Spleen (tissue), 11 donors: ENCODE measurements around the gene GDF15. TPM values are rescaled to one million over a fixed set of nuclear protein-coding genes. Genes with fewer than 3 reads are reported as not detected.

Experiments
- DNase-seq: peaks from one replicate; pipeline ENCODE4 v3.0.0-alpha.2; 2020
- H3K27ac ChIP-seq, 8 donors: fragments of 200-600 bp; sonication (generic) in 7 of 8; 1 replicate in 4 of 8; 2 replicates in 4 of 8; pipeline versions ENCODE4 v1.5.0 to v1.8.0; 2016 to 2021; ENCODE audit warnings: inconsistent platforms in 4 of 8, mild to moderate bottlenecking in 4 of 8, moderate library complexity in 1 of 8
- H3K27me3 ChIP-seq, 7 donors: fragments of 200-600 bp; sonication (generic) in 6 of 7; replicated peaks in 1 of 7; 1 replicate in 4 of 7; 2 replicates in 3 of 7; pipeline versions ENCODE4 v1.5.0 to v1.8.0; 2016 to 2021; ENCODE audit warnings: inconsistent platforms in 3 of 7, mild to moderate bottlenecking in 1 of 7
- H3K36me3 ChIP-seq, 6 donors: fragments of 200-600 bp; sonication (generic) in 5 of 6; 1 replicate in 4 of 6; 2 replicates in 2 of 6; pipeline versions ENCODE4 v1.5.0 to v1.8.0; 2016 to 2021; ENCODE audit warnings: inconsistent platforms in 2 of 6
- H3K4me1 ChIP-seq, 6 donors: fragments of 200-600 bp; sonication (generic) in 5 of 6; 1 replicate in 3 of 6; 2 replicates in 3 of 6; pipeline versions ENCODE4 v1.5.0 to v1.8.0; 2016 to 2021; ENCODE audit warnings: inconsistent platforms in 3 of 6
- H3K4me3 ChIP-seq, 8 donors: fragments of 200-600 bp; sonication (generic) in 7 of 8; 1 replicate in 4 of 8; 2 replicates in 4 of 8; pipeline versions ENCODE4 v1.5.0 to v1.8.0; 2016 to 2021; ENCODE audit warnings: inconsistent platforms in 4 of 8, mild to moderate bottlenecking in 4 of 8, moderate library complexity in 2 of 8
- H3K9me3 ChIP-seq, 8 donors: fragments of 200-600 bp; sonication (generic) in 7 of 8; 1 replicate in 4 of 8; 2 replicates in 4 of 8; pipeline versions ENCODE4 v1.5.0 to v1.8.0; 2016 to 2021; ENCODE audit warnings: inconsistent platforms in 4 of 8
- POLR2A ChIP-seq, 3 donors: fragments of 450-650 bp; IDR thresholded peaks; one replicate each; pipeline ENCODE4 v1.5.1; 2017; ENCODE audit warnings: antibody characterized with exemption in 3 of 3, mild to moderate bottlenecking in 1 of 3
- POLR2AphosphoS5 ChIP-seq, 3 donors: sonication (generic); formaldehyde crosslinking; IDR thresholded peaks; one replicate each; pipeline ENCODE4 v1.5.1; 2017; ENCODE audit warnings: antibody characterized with exemption in 3 of 3
- WGBS, 5 donors: extraction: QIAGEN DNeasy Blood & Tissue Kit in 3 of 5; methylation state at CpG; one replicate each; pipeline versions ENCODE4 v1.1.5 to v1.1.7; 2013 to 2018; 5-methylcytosine and 5-hydroxymethylcytosine counted together
- intact Hi-C: fragments of 100-400 bp; cut with DNase I; formaldehyde crosslinking; loops from one replicate; pipeline ENCODE4 v1.15.0; 2023; ENCODE audit warnings: low total_unique reads
- polyA plus RNA-seq, 3 donors: library from polyadenylated mRNA; stranded (reverse); fragments of 200-250 nt; gene quantifications; one replicate each; pipeline ENCODE4 v1.2.1, GENCODE V29; 2013
- total RNA-seq, 7 donors: library from RNA; depleted of rRNA in 3 of 7; stranded (reverse); fragments of >200 nt in 3 of 7; fragmentation: NEBNext Ultra II Directional in 4 of 7; extraction: Animal tissue kit (Norgen Biotek cat#: 25700) in 4 of 7; gene quantifications; one replicate each; pipeline versions ENCODE4 v1.1.0 to v1.2.1, GENCODE V29; 2016 to 2021
- TF ChIP-seq, protein P1 (sequence below), 11 experiments: fragments of 200-600 bp in 7 of 11; fragments of 450-650 bp in 4 of 11; sonication (generic) in 4 of 11; IDR thresholded peaks in 8 of 11; conservative IDR thresholded peaks in 3 of 11; 1 replicate in 7 of 11; 2 replicates in 4 of 11; pipeline versions ENCODE4 v1.4.0 to v1.8.0; 2016 to 2021; ENCODE audit warnings: antibody characterized with exemption in 11 of 11, inconsistent platforms in 4 of 11, mild to moderate bottlenecking in 1 of 11
- donor health status: healthy with polysubstance abuse.
- donor health status: DM: no; HTN: no; CAD: no; lungs with moderate emphysema.
- donor health status: DM: no; HTN: no; CAD: no.
- donor health status: Bipolar disorder and iron deficiency.
- donor health status: healthy.
- donor health status: DM: no; HTN: no; CAD: no.
- donor health status: DM: yes; HTN: yes; CAD: no.

GDF15 gene
- total and polyA plus RNA-seq, 10 donors = 0.77 to 34.3 (median 4.3) TPM

DNA sequence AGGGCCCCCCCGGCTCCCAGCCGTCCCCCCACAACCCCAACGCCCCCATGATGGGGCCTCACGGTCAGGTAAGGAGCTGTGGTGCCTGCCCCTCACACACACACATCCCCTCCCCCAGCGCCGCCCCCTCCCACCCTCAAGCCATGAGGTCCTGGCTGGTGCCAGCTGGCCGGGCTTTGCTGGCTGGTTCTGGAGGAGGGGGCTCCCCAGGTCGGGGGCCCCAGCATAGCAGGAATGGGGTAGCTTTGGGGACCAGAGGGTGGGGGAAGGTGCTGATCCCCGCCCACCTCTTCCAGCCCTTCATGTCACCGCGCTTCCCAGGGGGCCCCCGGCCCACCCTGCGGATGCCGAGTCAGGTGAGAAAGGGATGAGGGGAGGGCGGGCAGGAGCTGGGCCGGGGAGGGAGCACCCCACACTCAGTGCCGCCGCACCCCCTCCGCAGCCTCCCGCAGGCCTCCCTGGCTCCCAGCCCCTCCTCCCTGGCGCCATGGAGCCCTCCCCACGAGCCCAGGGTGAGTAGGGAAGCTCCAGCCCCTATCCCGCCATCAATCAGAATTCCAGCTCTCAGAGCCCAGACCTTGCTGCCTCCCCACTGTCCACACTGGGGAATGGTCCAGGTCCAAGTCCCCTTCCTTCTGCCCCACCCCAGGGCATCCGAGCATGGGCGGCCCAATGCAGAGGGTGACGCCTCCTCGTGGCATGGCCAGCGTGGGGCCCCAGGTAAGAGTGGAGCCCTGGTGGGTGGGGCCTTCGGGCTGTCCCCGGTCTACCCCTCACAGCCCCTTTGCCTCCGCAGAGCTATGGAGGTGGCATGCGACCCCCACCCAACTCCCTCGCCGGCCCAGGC is 45.6 kb downstream of the GDF15 start:
- Histone ChIP-seq H3K27ac (peak overlapping the region in 1 of 8 donors; percentile 90), H3K4me1 (peaks cover 29 to 99% (median 74%) of the 10 kb centered on the region in 6 donors), H3K27me3 (peaks cover 0 to 25% (median 0%) of the 10 kb centered on the region in 7 donors), H3K9me3 (no peaks in the 10 kb centered on the region), H3K36me3 (peaks cover 0 to 43% (median 2%) of the 10 kb centered on the region in 6 donors), H3K4me3 (no peak overlapping the region)
- WGBS, 5 donors = 85 to 91% (median 90%) methylated on average over 24 to 34 of the region's 34 CpGs
- peak in 1 of 3 donors; percentile 42 for TF ChIP-seq POLR2AphosphoS5 (IDR thresholded peaks at IDR 0.05)
- TF ChIP-seq, protein P1, sequence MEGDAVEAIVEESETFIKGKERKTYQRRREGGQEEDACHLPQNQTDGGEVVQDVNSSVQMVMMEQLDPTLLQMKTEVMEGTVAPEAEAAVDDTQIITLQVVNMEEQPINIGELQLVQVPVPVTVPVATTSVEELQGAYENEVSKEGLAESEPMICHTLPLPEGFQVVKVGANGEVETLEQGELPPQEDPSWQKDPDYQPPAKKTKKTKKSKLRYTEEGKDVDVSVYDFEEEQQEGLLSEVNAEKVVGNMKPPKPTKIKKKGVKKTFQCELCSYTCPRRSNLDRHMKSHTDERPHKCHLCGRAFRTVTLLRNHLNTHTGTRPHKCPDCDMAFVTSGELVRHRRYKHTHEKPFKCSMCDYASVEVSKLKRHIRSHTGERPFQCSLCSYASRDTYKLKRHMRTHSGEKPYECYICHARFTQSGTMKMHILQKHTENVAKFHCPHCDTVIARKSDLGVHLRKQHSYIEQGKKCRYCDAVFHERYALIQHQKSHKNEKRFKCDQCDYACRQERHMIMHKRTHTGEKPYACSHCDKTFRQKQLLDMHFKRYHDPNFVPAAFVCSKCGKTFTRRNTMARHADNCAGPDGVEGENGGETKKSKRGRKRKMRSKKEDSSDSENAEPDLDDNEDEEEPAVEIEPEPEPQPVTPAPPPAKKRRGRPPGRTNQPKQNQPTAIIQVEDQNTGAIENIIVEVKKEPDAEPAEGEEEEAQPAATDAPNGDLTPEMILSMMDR (IDR thresholded peaks at IDR 0.05 in 8 of 11, conservative IDR thresholded peaks at IDR 0.05 in 3 of 11) = no peak
- DNase-seq = peak; percentile 81
- intact Hi-C loops = no loop called here

GRCh38 chr19:18432275-18433014 is 46.5 kb downstream of the GDF15 start:
- peaks cover 32 to 99% (median 76%) of the 10 kb centered on the region in 6 donors for H3K4me1 ChIP-seq
- peaks cover 0 to 38% (median 2%) of the 10 kb centered on the region in 6 donors for H3K36me3 ChIP-seq
- no peaks in the 10 kb centered on the region for H3K9me3 ChIP-seq
- no peak for TF ChIP-seq POLR2AphosphoS5 (IDR thresholded peaks at IDR 0.05)
- TF ChIP-seq, protein P1 (IDR thresholded peaks at IDR 0.05 in 8 of 11, conservative IDR thresholded peaks at IDR 0.05 in 3 of 11) = no peak
- 65 to 89% (median 78%) methylated on average over 4 to 13 of the region's 13 CpGs for WGBS, 5 donors
- intact Hi-C loops = no loop called here
- peak overlapping the region; percentile 45 to 73 (median 56) for H3K4me3 ChIP-seq
- H3K27me3 ChIP-seq = peaks cover 0 to 34% (median 0%) of the 10 kb centered on the region in 7 donors
- DNase-seq = no peak
- H3K27ac ChIP-seq = peak overlapping the region; percentile 69 to 84 (median 78)

DNA sequence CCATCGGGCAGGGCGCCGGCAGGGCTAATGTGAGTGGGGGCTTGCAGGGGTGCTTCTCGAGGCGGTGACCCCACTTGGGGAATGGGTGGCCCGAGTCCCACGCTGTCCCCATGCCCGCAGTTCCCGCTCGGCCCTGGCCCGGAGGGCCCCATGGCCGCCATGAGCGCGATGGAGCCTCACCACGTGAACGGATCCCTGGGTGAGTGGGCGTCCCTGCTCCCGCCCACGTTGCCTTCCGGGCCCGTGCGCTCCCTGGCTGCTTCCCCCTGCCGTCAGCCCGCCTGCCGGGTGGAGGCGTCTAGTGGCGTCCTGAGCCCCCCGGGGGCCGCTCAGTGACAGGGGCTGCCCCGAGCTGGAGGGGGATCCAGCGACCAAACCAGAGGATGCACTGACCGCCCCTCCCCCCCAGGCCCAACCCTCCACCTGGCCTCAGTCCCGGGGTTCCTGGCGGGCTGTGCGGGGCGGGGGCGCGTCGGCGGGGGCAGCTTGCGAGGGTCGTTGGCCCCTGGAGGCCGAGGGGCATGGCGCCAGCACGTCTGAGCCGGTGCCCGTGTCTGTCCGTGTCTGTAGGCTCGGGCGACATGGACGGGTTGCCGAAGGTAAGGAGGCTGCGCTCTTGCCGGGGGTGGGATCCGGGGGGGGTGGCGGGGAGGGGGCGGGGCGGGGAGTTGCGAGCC is 47.2 kb downstream of the GDF15 start:
- peak; percentile 92 for DNase-seq
- Histone ChIP-seq H3K4me1 (peaks cover 34 to 99% (median 80%) of the 10 kb centered on the region in 6 donors), H3K4me3 (peak overlapping the region; percentile 45 to 73 (median 56)), H3K27ac (peak overlapping the region; percentile 69 to 84 (median 78)), H3K9me3 (no peaks in the 10 kb centered on the region), H3K36me3 (peaks cover 0 to 31% (median 2%) of the 10 kb centered on the region in 6 donors), H3K27me3 (peaks cover 0 to 41% (median 0%) of the 10 kb centered on the region in 7 donors)
- intact Hi-C loops = no loop called here
- 0 to 15% (median 12%) methylated on average over 1 to 59 of the region's 59 CpGs for WGBS, 5 donors
- TF ChIP-seq, protein P1 (IDR thresholded peaks at IDR 0.05 in 8 of 11, conservative IDR thresholded peaks at IDR 0.05 in 3 of 11) = no peak
- peak; percentile 78 to 89 (median 81) for TF ChIP-seq POLR2AphosphoS5 (IDR thresholded peaks at IDR 0.05)
- TF ChIP-seq POLR2A (IDR thresholded peaks at IDR 0.05) = no peak
